ENCODE results near the gene PHF21A.

PHF21A gene

GRCh38 chr11:46075928-46076327 is 45.3 kb downstream of the PHF21A start:
- DNase-seq (ENCODE audit: low read depth in 2 of 2, low spot score in 1 of 2): no peak

GRCh38 chr11:46075168-46075567 is 46.1 kb downstream of the PHF21A start:
- no peak for DNase-seq (ENCODE audit: low read depth in 2 of 2, low spot score in 1 of 2)

- DNase-seq (ENCODE audit: low read depth in 2 of 2, low spot score in 1 of 2): no peak
Observed at GRCh38 chr11:46073632-46074031, 47.6 kb downstream of the PHF21A start.

GRCh38 chr11:46072172-46072964 is 48.9 kb downstream of the PHF21A start:
- no peak for DNase-seq (ENCODE audit: low read depth in 2 of 2, low spot score in 1 of 2)

GRCh38 chr11:46071091-46071490 is 50.2 kb downstream of the PHF21A start:
- DNase-seq (ENCODE audit: low read depth in 2 of 2, low spot score in 1 of 2): no peak

- no peak for DNase-seq (ENCODE audit: low read depth in 2 of 2, low spot score in 1 of 2)
Observed at GRCh38 chr11:46069595-46069994, 51.7 kb downstream of the PHF21A start.

GRCh38 chr11:46066335-46066734 is 54.9 kb downstream of the PHF21A start:
- DNase-seq (ENCODE audit: low read depth in 2 of 2, low spot score in 1 of 2): no peak

- DNase-seq (ENCODE audit: low read depth in 2 of 2, low spot score in 1 of 2): no peak
Observed at GRCh38 chr11:46065681-46066080, 55.6 kb downstream of the PHF21A start.

- no peak for DNase-seq (ENCODE audit: low read depth in 2 of 2, low spot score in 1 of 2)
Observed at GRCh38 chr11:46064221-46064620, 57.0 kb downstream of the PHF21A start.

- DNase-seq (ENCODE audit: low read depth in 2 of 2, low spot score in 1 of 2): no peak
Observed at GRCh38 chr11:46063138-46063537, 58.1 kb downstream of the PHF21A start.

GRCh38 chr11:46060013-46060412 is 61.2 kb downstream of the PHF21A start:
- no peak for DNase-seq (ENCODE audit: low read depth in 2 of 2, low spot score in 1 of 2)

GRCh38 chr11:46057489-46057888 is 63.8 kb downstream of the PHF21A start:
- DNase-seq (ENCODE audit: low read depth in 2 of 2, low spot score in 1 of 2): no peak

GRCh38 chr11:46055371-46055770 is 65.9 kb downstream of the PHF21A start:
- DNase-seq (ENCODE audit: low read depth in 2 of 2, low spot score in 1 of 2): no peak

- no peak for DNase-seq (ENCODE audit: low read depth in 2 of 2, low spot score in 1 of 2)
Observed at GRCh38 chr11:46051102-46051501, 70.2 kb downstream of the PHF21A start.

- no peak for DNase-seq (ENCODE audit: low read depth in 2 of 2, low spot score in 1 of 2)
Observed at GRCh38 chr11:46050662-46051061, 70.6 kb downstream of the PHF21A start.

GRCh38 chr11:46050003-46050461 is 71.2 kb downstream of the PHF21A start:
- DNase-seq (ENCODE audit: low read depth in 2 of 2, low spot score in 1 of 2): no peak

GRCh38 chr11:46049325-46049897 is 71.8 kb downstream of the PHF21A start:
- DNase-seq (ENCODE audit: low read depth in 2 of 2, low spot score in 1 of 2): no peak

- DNase-seq (ENCODE audit: low read depth in 2 of 2, low spot score in 1 of 2): no peak
Observed at GRCh38 chr11:46048198-46048597, 73.1 kb downstream of the PHF21A start.

GRCh38 chr11:46047520-46047919 is 73.7 kb downstream of the PHF21A start:
- DNase-seq (ENCODE audit: low read depth in 2 of 2, low spot score in 1 of 2): no peak

- no peak for DNase-seq (ENCODE audit: low read depth in 2 of 2, low spot score in 1 of 2)
Observed at GRCh38 chr11:46045811-46046210, 75.4 kb downstream of the PHF21A start.

- DNase-seq (ENCODE audit: low read depth in 2 of 2, low spot score in 1 of 2): no peak
Observed at GRCh38 chr11:46044601-46045000, 76.7 kb downstream of the PHF21A start.

- no peak for DNase-seq (ENCODE audit: low read depth in 2 of 2, low spot score in 1 of 2)
Observed at GRCh38 chr11:46039990-46040389, 81.3 kb downstream of the PHF21A start.

GRCh38 chr11:46038529-46038928 is 82.7 kb downstream of the PHF21A start:
- no peak for DNase-seq (ENCODE audit: low read depth in 2 of 2, low spot score in 1 of 2)
